ENCODE data around the gene SYCP2L.
"Not testable (repeated sequence)": the region's sequence is repeated elsewhere in the genome, so short reads cannot be mapped to it uniquely, and the experiment has no call there.

SYCP2L gene

DNA sequence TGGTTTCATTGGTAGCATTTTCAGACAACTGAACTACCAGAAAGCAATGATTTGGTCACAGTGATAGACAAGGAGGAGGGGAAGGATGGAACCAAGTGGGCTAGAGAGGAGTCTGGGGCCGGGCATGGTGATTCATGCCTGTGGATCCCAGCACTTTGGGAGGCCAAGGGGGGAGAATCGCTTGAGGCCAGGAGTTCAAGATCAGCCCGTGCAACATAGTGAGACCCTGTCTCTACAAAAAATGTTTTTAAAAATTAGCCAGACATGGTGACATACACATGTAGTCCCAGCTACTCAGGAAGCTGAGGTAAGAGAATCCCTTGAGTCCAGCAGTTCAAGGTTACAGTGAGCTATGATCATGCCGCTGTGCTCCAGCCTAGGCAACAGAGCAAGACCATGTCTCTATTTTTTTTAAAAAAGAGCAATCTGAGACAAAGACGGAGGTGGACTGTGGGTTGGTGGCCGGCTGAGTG is 70.6 kb downstream of the SYCP2L start:
- DNase-seq = no peak

DNA sequence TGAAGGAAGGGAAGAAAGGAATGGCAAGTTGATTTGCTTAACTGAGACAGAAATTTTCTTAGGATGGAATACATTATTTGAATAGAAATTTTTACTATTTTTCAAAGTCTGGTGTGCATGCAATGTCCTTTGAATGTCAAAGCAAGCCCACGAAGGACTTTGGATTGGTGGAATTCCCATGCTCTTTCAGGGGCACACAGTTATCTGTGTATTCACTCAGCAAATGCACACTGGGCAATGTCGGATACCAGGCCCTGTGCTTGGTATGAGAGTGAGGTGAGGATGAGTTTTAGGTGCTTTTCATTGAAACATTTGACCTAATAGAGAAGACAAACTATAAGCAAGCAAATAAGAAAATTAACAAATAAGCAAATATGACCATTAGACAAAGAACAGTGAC is 73.3 kb downstream of the SYCP2L start:
- DNase-seq = no peak

DNA sequence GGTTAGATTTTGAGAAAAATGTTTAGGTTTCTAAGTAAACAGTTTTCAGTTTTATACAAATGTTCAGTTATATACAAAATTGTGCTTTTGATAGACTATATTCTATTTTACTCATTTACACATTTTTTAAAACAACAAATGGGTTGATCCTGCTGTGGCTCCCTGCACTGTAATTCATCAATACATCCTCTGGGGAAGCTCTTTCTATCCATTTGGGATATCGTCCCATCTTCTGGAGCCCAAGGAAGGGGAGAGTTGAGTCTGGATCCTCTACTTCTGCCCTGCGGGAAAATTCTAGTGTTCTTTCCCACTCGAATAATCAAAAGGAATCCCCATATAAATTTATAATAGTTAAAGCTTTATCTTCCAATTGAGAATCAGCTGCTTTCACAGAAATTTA is 75.0 kb downstream of the SYCP2L start:
- no peak for DNase-seq

DNA sequence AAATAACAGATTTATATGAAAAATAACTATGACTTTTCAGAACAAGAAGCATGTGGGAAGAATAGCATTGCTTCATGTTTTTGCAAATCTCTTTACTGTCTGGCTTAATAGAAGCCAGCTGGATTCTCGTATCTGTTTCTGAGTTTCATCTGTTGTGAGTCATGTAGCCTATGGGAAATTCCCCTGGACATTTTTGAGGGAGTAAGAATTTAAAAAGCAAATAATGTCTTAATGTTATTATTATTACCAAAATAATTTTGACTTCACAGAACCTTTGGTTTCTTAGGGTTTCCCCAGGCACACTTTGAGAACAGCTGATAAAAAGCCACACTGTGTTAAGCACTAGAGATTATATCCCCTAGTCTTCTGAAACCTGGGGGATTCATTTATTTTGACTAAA is 75.8 kb downstream of the SYCP2L start:
- DNase-seq = peak; percentile 88

DNA sequence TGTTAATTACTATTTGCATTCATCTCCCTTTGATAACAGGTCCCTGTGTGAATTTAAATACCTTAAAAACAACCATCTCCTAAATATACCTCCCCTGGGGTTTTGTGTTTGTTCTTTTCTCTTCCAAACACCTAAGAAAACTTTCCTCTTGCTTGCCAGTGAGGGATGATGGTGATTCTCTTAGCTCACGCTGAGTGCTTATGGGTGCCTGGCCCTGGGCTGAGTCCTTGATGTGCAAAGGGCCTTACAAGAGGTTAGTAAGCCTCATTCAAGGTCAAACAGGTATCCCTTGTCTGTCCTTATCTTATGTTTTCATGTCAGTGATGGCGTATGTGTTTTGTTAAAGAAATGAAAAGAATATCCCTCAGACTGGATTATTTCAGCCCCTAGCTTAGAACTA is 76.3 kb downstream of the SYCP2L start:
- DNase-seq = no peak

DNA sequence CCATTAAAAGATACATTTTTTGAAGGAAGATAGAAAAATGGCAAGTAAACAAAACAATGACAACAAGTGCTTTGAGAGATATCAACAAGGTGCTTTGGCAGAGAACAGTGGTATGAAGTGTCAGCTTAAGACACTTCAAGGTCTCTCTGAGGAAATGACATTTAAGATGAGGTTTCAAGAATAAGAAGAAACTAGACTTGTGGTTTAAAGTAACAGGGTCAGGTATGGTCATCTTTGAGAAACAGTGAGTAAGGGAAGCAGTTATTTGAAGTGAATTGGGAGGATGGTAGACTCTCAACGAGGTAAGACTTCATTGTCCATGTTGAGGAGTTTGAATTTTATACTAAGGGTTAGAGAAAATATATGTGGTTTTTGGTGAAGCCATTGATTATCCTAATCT is 77.8 kb downstream of the SYCP2L start:
- no peak for DNase-seq

DNA sequence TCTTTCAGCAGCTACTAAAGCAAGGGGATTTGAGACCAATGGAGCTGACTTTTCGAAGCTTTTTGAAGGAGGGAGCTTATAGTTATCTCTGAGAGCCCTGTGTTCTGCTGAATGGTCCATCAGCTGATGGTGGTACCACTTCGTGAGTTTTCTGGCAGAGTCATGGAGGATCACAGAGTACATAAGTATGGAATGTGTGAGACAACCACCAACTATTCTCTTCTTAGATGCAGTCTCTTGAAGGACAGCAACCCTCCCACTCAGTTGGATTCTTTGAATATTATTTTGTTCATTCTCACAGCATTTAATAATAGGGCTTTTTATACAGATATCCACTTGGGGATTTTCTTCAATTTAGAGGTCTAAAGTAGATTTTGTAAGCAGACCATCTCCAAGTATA is 81.9 kb downstream of the SYCP2L start:
- peak; percentile 69 for DNase-seq

DNA sequence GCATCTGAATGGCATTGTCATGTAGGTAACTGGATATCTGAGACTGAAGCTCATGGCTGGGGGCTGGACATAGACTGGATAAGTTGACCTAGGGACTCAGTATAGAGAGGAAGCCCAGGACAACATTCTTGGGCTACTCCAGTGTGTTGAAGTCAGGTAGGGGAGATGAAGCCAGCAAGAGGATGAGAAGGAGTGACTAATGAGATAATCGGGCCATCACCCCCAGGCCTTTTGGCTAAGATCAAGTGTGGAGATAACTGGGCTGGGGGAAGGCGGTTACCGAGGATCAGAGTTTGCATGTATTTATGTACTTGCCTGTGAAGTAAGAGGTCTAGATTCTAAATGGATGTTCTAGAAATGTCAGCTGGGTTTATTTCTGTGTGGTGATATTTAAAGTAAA is 83.9 kb downstream of the SYCP2L start:
- no peak for DNase-seq

DNA sequence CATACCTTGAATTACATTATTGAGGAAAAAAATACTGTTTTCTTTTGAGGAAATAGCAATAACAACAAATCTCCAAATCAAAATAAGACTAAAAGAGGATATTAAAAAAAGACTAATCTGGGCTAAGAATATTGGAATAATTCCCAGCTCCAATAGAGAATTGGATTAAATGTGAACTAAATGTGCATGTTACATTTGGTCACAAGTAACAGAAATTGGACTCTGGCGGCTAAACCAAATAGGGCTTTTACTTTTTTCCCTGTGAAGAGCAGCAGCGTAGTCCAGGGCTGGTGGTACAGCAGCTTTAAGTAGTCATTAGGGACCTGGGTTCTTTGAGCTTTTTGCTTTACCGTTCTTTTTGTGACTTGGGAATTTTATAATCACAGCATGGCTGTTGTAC is 85.3 kb downstream of the SYCP2L start:
- no peak for DNase-seq

DNA sequence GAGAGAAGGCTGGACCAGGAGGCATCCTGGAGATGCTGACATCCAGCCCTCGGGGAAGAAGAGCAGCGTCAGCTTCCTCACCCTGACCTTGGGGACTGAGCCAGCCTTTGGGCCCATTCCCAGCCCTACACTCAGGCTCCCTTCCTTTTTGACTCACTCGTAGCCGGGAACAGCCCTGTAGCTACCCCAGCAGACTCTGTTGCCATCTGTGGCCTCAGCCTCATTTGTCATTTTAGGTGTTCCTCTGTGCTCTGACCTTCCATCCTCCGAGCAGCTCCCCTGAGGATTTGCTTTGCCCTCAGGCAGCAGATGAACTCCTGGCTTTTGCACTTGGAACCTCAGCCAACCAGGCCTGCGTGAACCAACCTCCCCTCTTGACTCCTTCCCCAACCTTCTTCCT is 89.7 kb downstream of the SYCP2L start:
- no peak for DNase-seq

DNA sequence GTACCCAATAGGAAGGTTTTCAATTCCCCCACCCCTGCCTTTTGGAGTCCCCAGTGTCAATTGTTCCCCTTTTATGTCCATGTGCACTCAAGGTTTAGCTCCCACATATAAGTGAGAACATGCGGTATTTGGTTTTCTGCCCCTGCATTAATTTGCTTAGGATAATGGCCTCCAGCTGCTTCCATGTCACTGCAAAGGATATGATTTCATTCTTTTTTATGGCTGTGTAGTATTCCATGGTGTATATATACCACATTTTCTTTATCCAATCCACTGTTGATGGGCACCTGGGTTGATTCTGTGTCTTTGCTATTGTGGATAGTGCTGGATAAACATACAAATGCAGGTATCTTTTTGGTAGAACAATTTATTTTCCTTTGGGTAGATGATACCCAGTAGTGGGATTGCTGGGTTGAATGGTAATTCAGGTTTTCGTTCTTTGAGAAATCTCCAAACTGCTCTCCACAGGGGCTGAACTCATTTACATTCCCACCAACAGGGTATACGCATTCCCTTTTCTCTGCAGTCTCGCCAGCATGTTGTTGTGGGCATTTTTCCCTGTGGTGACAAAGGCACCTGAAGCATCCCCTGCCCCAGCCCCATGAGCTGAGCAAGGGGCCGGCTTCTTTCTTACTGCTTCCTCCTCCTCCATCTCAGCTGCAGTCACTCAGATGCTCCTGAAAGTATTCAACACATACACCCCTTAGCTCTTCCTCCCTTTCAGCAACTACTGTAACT is 90.5 kb downstream of the SYCP2L start:
- DNase-seq = no peak

DNA sequence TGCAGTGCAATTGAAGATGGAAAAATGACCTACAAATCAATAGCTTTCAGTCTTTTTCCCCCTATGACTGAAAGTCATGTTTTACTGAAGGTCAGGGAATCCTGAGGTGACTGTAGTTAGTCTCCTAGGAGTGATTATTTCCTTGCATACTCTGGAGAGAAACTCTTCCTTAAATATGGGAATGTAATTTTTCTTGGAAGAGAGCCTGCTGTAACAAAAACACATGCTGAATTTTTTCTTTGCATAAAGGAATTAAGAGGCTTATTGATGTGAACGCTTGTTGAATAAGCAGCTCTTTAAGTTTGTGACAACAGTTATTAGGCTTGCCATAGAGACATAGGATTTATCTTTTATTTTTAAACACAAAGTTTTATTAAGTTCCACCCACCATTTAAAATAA is 92.8 kb downstream of the SYCP2L start:
- no peak for DNase-seq

DNA sequence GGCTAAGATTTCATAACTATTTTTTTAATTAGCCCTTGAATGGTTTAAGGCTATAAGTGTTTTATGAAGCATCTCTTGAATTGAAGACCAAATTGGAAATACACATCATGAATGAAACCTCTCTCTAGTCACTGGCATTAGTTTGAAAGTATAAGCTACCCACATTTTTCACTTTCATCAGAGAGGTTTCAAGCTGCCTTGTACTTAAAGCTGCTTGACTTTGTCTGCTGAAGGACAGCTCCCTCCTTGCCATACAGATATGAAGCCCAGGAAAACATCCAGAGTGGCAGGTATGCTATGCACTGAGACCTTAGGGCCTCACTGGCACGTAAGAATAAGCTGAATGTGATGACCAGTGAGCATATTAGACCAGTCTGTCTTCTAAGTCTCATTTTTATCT is 94.6 kb downstream of the SYCP2L start:
- DNase-seq = no peak

DNA sequence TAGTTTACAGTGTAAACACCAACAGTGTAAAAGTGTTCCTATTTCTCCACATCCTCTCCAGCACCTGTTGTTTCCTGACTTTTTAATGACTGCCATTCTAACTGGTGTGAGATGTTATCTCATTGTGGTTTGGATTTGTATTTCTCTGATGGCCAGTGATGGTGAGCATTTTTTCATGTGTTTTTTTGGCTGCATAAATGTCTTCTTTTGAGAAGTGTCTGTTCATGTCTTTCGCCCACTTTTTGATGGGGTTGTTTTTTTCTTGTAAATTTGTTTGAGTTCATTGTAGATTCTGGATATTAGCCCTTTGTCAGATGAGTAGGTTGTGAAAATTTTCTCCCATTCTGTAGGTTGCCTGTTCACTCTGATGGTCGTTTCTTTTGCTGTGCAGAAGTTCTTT is 98.1 kb downstream of the SYCP2L start:
- not testable (repeated sequence) for DNase-seq

DNA sequence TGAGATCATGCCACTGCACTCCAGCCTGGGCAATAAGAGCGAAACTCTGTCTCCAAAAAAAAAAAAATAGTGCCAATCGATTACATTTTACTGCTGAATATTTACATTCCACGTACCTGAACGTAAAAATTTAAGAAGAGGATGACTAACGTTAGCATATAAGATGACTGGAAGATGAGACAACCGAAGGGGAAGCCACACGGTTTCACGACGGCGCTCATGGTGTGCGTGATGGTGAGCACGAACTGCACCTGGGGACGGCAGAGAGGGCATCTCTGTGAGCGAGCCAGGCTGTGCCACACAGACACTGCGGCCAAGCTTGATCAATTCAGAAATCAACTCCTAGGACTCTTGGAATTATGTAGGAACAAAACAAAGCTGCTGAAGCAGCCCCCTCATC is 102.7 kb downstream of the SYCP2L start:
- DNase-seq = no peak

DNA sequence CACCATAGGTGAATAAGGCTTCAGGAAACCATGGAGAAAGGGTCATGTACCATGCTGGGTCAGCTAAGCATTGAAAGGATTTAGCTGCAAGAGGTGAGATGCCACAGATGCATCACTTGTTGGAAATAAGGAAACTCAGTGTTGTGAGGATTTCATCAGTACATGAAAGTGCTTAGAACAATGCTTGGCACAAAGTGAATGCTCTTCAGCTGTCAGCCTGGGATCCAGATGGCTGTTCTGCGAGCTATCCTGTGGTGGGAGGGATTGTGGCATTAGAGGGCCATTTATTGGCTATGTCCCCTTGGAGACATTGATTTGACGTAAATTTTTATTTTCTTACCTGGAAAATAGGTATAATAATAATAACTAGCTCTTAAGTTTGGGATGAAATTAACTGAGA is 104.3 kb downstream of the SYCP2L start:
- DNase-seq = no peak

DNA sequence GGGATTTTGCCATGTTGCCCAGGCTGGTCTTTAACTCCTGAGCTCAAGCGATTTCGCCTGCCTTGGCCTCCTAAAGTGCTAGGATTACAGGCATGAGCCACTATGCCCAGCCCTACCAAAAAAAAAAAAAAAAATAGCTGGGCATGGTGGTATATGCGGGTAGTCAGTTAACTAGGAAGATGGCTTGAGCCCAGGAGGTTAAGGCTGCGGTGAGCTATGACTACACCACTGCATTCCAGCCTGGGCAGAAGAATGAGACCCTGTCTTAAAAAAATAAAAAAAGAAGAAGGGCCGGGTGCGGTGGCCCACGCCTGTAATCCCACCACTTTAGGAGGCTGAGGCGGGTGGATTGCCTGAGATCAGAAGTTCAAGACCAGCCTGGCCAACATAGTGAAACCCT is 107.0 kb downstream of the SYCP2L start:
- DNase-seq = no peak

DNA sequence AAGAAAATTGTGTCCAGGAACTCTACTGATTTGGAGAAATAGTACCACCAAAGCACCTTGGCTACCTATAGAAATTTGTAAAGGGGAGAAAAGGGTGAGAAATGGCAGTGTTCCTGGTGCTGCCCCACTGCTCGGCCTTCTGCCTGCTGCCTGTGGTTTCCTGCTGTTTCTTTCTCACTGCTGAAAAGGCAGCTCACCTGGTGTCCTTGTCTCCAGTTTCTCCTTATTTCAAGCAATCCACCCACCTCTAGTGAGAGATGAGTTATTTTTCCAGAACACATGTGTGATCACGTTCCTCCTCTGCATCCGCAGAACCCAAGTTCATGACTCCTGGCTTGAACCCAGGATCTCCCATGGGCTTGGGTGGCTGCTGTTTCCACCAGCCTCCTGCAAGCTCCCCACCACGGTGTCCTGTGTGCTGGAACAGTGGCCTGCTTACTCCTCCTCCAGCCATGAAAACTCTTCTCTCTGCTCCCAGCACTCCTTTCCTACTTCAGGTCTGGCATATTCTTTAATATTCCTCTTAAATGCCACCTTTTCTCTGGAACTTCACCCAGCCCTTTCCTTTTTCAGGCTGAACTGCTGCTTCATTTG is 108.4 kb downstream of the SYCP2L start:
- DNase-seq = no peak

DNA sequence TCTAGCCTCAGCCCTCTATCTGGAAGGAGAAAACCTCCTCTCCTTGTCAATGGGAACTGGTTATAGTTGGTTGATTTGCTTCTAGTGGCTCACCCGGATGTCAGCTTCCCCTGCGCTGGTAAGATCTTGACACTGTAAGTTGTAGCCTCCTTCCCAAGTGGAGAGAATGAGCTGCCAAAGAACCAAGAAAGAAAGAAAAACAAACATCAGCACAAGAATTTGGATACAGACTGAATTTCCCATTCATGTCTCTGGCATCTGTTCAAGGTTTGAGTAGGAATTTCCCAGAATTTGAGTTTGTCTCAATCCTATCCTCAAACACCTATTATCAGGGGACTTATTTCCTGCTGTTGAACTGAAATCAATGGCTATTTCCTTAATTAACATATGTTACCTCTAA is 113.1 kb downstream of the SYCP2L start:
- peak; percentile 48 for DNase-seq

DNA sequence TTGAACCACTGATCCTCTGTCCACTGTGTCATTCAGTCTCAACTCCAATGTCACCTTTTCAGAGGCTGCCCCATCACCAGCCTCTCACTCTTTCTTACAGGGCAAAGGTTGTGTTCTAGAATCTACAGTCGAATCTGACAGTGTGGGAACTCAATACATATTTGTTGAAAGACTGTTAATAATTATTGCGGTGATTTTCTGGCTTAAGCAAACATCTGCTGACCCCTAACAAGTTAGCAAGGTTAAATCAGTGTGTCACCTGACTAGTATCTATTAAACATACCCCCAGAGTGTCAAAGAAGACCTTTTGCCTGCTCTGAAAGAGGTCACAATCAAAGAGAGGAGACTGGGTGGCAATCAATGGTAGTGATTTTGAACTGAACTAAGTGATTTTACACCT is 115.3 kb downstream of the SYCP2L start:
- no peak for DNase-seq

DNA sequence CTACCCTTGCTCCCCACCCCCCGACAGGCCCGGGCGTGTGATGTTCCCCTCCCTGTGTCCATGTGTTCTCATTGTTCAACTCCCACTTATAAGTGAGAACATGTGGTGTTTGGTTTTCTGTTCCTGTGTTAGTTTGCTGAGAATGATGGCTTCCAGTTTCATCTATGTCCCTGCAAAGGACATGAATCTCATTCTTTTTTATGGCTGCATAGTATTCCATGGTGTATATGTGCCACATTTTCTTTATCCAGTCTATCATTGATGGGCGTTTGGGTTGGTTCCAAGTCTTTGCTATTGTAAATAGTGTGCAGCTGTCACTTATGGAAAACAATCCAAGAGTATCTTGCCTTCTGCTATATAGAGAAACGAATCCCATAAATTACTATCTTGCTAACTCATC is 116.4 kb downstream of the SYCP2L start:
- DNase-seq = not testable (repeated sequence)

DNA sequence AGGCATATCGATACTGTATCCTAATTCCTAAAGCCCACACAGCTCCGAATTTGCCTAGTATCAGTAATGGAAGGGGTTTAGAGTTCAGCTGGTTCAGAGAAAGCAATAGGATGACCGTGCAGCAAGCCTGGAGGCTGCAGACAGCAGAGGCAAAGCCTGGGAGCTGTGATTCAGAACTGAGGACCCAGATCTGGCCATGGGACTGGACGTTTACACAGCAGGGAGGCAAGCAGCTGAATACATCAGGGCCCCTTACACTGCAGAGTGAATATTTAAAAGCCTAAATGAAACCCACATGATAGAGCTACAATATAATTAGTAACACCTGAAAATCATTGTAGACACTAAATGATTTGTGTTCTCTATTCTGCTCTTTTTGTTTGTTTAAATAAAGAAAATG is 119.2 kb downstream of the SYCP2L start:
- DNase-seq = peak; percentile 42

DNA sequence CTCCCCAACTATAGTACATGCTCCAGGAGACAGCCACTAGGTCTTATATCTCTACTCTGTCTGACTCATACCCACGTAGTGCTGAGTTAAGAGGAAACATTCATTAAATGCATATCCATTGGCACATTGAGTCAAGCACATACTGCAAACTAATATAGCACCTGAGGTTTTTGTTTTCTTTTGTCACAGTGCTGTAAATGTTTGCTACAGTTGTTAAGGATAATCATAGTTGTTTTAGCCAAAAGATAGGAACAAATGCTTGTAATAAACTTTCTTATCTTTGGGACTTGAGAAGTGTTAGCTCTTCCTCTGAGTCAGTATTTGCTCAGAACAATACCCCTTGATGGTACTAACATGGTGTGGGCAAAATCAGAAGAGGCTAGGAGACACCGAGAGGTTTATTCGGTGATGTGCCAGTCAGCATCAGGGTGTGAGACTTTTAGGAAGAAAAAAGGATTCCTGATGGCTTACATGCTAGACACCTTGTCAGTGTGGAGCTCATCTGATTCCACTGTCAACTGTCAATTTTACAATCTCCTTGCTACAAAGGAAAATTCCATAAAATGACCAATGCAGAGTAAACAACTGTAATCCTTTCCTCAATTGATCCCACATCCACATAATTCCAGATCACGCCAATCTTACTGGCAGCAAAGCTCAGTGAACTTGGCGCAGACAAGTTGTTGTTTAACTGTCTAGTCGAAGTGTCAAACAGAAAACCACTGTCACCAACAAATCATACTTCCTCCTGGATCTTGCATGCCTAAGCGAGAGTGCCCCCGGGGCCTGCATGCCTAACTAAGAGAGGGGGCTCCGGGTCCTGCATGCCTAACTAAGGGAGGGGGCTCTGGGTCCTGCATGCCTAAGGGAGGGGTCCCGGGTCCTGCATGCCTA is 121.1 kb downstream of the SYCP2L start:
- peak; percentile 62 for DNase-seq

DNA sequence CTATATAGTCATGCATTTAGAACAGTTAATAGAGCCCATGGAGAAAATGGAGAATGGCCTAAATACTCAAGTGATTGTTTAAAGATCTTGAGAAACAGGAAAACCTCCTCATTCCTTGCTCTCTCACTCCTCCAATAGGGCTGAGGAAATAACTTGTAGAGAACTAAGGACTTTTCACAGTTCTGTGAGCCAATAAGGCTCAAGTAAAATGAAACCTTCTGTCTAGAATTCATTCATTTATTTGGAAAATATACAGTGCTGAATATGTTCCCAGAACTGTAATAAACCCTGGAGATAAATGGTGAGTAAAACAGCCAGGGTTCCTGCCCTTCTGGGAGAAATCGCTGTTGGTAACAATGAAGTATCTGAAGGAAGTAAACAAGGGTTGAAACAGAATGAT is 122.0 kb downstream of the SYCP2L start:
- DNase-seq = peak; percentile 35

Measured in fibroblast of skin of abdomen (primary cell).